ENCODE results near the gene ANKFN1.
A peak's percentile ranks its signal among the peaks of the same experiment; 100 is the strongest.
"Not testable (repeated sequence)": the region's sequence is repeated elsewhere in the genome, so short reads cannot be mapped to it uniquely, and the experiment has no call there.

ANKFN1 gene

GRCh38 chr17:56358651-56359050 lies 205.4 kb downstream of the ANKFN1 start:
- no peak for DNase-seq

GRCh38 chr17:56359518-56359917 lies 206.2 kb downstream of the ANKFN1 start:
- DNase-seq, result no peak

GRCh38 chr17:56367366-56367765 lies 214.1 kb downstream of the ANKFN1 start:
- no peak for DNase-seq

DNA sequence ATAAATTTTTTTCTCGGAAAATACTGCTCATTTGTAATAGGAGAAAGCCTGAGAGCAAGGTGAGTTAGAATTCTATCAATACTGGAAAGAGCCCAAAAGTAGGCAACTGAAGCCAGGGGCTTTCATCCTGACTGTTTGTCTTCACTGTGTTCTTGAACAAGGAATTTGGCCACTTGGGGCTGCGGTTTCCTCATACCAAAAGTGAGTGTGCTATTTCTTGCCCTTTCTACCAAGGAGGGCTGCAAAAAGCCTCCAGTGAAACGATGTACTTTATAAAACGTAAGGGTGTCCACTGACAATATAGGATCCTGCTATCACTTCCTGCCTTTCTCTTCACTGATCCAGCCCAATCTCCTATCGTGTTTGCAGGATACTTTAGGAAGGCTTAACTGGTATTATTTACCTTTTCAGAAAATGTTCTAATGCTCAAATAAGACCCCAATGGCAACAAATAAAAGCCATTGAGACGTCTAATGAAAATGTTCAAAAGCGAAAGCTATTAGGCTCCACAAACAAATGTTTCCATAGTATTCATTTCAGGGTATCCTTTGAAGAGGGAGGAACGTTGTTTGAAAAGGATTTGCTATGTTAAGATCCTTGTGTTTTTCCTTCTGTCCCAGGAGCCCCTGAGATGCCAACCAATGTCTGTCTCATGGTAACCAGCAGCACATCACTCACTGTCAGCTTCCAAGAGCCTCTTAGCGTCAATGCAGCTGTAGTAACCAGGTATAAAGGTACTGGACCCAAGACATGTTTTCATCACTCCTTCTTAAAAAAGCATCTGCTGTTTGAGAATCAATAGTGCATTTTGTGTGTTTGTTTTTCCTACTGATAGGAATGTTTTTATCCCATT lies 220.9 kb downstream of the ANKFN1 start:
- no peak for DNase-seq

DNA sequence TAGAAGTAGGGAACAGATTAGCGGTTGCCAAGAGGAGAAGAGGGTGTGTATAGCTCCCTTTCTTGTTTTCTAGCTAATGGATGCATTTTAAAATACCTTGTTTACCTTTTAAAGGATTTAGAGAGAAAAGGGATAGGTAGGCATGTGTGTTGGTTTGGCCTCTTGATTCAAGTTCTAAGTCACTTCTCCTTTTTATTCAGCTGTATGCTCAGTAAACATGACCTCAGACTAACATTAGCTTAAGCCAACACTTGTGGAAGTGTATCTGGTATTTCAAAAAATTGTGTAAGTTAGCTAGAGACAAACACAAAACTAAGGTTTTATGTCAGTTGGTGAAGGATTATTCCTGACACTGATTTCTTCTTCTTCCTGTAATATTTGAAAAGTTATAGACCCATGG lies 236.1 kb downstream of the ANKFN1 start:
- peak; percentile 65 for DNase-seq

DNA sequence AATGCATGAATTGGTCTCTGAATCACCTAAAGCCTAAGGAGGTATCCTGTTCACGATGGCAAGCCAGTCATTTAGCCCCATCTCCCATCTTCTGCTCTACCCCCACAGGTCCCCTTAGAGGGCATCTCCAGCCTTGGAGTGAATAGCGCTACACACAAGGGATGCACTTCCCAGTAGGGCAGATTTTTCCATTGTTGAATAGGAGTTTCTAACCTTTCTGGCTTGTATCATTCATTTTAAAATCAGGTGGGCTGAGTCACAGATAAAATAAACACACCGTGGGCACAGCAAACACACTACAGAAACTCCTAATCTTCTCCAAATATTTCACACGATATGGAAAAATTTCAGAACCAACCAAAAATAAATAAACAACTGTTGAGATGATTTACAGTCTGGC lies 239.0 kb downstream of the ANKFN1 start:
- DNase-seq, result no peak

- DNase-seq, result no peak
Observed at GRCh38 chr17:56393156-56393555, 239.9 kb downstream of the ANKFN1 start.

DNA sequence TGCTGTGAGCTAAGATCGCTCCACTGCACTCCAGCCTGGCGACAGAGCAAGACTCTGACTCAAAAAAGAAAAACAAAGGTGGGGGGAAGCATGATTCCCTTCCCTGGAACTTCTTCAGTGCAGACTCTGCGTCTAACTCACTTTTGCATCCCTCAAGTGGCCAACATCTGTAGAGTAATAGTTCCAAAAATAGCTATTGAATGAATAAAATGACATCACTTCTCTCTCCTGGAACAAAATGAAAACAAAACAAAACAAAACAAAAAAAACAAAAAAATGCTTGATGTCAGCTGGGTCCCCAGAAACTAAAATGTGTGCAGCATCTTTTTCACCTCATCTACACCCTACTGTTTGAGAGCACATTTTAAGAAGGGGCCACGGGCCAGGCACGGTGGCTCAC lies 242.5 kb downstream of the ANKFN1 start:
- no peak for DNase-seq

DNA sequence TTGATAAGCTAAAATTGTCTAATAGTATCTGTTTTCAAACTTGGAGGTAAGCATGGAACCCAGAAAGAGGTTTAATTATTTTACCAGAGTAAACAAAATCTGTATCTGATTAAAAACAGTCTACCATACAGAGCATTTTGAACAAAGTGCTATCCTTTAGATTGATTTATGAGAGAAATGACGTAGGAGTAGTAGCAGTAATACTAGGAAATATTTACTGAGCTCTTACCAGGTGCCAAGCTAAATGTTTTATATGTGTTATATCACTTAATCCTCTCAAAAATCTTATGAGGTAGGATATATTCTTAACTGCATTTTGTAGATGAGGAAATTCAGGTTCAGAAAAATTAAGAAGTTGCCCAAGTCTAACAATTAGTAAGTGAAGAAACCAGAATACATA lies 253.8 kb downstream of the ANKFN1 start:
- DNase-seq, result no peak

DNA sequence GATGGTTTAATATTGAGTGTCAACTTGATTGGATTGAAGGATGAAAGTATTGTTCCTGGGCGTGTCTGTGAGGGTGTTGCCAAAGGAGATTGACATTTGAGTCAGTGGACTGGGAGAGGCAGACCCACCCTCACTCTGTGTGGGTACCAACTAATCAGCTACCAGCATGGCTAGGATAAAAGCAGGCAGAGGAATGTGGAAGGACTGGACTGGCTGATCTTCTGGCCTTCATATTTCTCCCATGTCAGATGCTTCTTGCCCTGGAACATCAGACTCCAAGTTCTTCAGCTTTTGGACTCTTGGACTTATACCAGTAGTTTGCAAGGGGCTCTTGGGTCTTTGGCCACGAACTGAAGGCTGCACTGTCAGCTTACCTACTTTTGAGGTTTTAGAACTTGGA lies 259.1 kb downstream of the ANKFN1 start:
- not testable (repeated sequence) for DNase-seq

- DNase-seq, result no peak
Observed at GRCh38 chr17:56416682-56417351, 263.5 kb downstream of the ANKFN1 start.

DNA sequence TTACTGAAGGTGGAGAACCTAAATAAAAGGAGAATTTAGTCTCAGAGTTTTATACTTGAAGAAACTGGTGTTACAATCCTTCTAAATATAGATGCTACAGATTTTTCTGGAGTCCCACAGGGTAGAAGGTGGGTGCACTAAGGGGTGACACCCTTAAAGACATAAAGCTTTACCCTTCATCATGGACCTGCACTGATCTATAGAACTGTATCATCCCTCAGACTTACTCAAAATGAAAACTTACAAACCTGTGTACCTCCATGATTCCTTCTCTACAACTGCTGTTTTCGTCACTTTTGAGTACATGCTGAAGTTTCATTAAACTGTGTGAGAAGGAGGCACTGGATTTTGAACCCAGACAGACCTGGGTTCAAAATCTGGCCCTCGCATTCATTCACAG lies 270.7 kb downstream of the ANKFN1 start:
- DNase-seq, result no peak

GRCh38 chr17:56424543-56425044 lies 271.3 kb downstream of the ANKFN1 start:
- no peak for DNase-seq

- DNase-seq, result no peak
Observed at GRCh38 chr17:56425483-56425882, 272.2 kb downstream of the ANKFN1 start.

DNA sequence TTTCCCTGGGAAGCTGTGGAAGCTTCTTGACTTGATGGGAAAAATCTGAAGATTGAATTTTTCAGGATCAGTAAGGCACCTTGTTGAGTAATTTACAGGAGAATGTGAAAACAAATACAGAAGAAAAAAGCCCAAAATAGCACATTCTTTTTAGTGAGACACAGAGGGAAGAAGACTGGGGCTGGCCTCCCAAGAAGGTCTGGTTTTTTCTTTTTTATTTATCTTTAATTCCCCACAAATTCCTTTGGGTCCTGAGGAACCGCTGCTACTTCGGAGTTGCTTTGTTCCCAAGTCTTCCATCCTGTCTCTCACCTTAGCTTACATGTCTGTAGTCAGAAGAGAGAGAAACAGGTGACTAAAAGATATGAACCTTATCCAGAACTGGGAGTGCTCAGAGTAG lies 273.6 kb downstream of the ANKFN1 start:
- no peak for DNase-seq

- DNase-seq, result no peak
Observed at GRCh38 chr17:56431736-56432135, 278.5 kb downstream of the ANKFN1 start.

DNA sequence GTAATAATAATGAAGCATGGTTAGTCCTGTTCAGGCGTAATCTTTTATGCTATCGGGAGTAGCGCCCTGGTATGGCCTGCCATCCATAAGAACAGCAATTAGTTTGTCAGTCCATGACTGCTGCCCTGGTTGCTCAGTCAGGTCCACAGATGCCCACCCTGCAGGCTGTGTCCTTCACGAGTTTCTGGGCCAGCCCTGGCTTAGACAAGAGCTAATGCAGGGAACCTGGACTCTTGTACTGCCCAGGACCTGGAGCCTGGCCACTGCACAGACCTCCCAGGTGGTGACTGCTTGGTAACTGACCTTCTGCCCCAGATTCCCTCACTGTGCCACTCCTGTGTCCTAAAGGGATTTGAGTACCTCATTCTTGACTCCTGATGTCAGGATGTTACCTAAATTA lies 279.2 kb downstream of the ANKFN1 start:
- no peak for DNase-seq

DNA sequence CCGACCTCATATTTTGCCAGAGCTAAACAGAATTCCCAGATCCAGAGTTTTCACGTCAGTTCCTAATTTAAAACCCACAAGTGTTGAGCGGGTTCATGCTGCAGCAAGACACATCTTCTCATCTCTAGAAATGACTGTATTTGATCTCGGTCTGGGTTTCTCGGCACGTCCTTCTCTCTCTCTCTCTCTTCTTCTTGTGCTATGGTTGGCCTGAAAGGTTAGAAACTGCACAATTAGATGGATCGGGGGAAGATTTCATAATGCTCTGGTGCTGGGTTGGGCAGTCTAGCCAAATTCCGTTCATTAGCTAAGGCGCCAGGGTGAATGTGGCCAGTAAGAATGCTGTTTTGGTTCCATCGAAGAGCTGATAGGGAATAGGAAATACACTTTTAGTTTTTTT lies 281.3 kb downstream of the ANKFN1 start:
- DNase-seq, result no peak

GRCh38 chr17:56436142-56436541 lies 282.9 kb downstream of the ANKFN1 start:
- no peak for DNase-seq

DNA sequence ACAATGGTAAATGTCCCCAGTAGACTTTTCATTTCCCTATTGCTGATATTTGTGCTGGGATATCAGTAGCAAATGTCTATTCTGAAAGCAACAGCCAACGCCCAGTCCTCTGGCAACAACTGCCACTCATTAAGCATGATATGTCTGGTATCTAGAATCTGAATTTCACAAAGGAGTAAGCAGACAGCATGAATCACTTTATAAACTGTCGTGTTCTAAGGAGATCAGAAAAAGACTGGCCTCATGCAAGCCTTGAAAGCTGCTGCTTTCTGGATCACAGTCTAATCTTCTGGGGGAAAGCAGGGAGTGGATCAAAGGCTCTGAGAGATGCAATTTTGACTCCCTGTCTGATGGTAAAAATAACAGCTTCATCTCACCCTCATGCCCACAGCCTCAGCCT lies 287.1 kb downstream of the ANKFN1 start:
- no peak for DNase-seq

DNA sequence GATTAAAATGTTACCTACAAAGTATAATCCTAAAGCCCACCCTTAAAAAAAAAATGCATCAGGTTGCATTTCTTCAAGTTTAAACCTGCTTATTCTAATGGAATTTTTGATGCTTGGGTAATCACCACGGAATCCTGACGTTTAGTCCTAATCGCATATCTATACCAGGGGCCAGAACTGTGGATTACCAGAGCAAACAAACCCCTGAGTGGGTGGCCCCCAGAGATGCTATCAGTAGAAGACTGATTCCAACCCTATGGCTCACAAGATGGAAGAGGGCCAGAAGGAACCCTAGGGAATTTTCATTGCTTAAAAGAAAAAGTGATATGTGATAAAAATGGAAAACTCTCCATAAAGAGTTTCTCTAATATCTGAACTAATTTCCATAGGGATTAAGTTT lies 288.0 kb downstream of the ANKFN1 start:
- no peak for DNase-seq

DNA sequence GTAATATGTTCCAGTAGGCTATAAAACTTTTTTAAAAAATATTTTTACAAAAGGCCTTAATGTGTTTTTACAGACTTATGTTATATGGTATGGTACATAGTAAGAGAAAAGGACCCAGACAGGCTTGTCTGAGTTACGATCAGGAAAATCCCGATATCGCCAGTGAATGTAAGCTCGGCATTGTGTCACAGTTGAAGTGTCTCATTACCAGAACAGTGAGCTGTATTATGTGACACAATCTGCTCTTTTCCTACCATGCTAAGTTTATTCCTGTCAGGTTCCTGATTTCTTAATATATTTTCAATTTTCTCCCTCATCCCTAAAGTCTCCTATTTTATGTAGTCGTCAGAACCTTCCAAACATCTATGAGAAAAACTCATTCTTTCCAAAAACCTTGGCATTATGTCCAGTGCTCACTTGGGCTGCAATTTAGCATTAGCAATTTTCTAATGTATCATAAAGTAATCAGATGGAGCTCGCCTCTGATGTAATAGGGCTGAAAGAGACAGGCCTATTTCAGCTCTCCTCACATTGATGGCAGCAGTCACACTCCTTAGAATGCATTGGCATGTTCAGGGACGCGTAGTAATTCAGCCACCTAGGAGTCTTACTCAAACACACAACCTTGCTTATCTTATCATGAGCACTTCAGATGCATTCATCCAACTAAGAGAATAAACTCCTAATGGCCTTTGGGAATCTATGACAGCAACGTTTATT lies 292.6 kb downstream of the ANKFN1 start:
- no peak for DNase-seq

GRCh38 chr17:56447171-56447570 lies 293.9 kb downstream of the ANKFN1 start:
- DNase-seq, result no peak

GRCh38 chr17:56448371-56448770 lies 295.1 kb downstream of the ANKFN1 start:
- no peak for DNase-seq
